ENCODE data around the gene IL4I1. TPM values are rescaled to one million over a fixed set of nuclear protein-coding genes. Genes with fewer than 3 reads are reported as not detected.
A peak's percentile ranks its signal among the peaks of the same experiment; 100 is the strongest.

The IL4I1 gene
- total RNA-seq, 3 donors from 2014 or later, result 1.2 to 1.7 (median 1.6) TPM

DNA sequence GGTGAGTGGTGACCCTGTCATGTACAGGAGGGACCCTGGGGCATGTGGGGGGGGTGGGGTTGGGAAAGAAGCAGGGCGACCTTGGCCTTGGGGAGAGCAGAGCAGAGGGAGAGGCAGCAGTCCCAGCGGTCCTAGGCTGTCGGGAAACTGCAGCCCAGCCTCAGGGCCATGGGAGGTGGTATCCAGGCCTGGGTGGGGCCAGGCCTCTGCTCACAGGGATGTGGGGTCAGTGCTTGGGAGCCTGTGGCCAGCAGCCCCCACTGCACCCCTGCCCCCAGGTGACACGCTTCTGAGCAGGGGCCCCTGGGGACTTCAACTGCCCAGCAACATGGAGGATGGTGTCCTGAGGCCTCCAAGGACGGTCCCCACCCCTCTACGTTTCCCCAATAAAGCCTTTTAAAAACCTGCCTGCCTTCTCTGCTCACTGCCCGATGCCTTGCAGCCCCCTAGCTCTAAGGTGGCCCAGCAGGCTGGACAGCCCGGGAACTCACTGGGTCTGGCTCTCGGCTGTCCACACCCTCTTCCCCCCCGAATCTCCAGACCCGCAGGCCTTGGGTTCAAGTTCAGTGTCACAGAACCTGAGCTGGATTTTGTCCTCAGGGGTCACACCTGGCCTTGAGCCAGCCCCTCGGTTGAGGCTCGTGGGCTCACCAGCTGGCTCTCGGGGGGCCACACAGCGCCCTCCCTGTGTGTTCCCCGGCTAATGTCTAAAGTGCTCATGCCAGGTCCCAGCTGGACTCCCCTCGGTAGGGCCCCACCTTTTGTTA, 36.2 kb downstream of the IL4I1 start:
- H3K4me1 ChIP-seq (ENCODE audit: low read depth), result peaks cover 4% of the 10 kb centered on the region
- no peak overlapping the region for H3K4me3 ChIP-seq
- DNase-seq, result peak in 1 of 3 donors; percentile 5
- TF ChIP-seq, protein P1, sequence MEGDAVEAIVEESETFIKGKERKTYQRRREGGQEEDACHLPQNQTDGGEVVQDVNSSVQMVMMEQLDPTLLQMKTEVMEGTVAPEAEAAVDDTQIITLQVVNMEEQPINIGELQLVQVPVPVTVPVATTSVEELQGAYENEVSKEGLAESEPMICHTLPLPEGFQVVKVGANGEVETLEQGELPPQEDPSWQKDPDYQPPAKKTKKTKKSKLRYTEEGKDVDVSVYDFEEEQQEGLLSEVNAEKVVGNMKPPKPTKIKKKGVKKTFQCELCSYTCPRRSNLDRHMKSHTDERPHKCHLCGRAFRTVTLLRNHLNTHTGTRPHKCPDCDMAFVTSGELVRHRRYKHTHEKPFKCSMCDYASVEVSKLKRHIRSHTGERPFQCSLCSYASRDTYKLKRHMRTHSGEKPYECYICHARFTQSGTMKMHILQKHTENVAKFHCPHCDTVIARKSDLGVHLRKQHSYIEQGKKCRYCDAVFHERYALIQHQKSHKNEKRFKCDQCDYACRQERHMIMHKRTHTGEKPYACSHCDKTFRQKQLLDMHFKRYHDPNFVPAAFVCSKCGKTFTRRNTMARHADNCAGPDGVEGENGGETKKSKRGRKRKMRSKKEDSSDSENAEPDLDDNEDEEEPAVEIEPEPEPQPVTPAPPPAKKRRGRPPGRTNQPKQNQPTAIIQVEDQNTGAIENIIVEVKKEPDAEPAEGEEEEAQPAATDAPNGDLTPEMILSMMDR (IDR thresholded peaks at IDR 0.05), result no peak
- no peak for ATAC-seq
- intact Hi-C loops (cut with DNase I, micrococcal nuclease), result no loop called here
- peaks cover 9% of the 10 kb centered on the region for H3K36me3 ChIP-seq (ENCODE audit: low read depth)
- no peaks in the 10 kb centered on the region for H3K9me3 ChIP-seq

DNA sequence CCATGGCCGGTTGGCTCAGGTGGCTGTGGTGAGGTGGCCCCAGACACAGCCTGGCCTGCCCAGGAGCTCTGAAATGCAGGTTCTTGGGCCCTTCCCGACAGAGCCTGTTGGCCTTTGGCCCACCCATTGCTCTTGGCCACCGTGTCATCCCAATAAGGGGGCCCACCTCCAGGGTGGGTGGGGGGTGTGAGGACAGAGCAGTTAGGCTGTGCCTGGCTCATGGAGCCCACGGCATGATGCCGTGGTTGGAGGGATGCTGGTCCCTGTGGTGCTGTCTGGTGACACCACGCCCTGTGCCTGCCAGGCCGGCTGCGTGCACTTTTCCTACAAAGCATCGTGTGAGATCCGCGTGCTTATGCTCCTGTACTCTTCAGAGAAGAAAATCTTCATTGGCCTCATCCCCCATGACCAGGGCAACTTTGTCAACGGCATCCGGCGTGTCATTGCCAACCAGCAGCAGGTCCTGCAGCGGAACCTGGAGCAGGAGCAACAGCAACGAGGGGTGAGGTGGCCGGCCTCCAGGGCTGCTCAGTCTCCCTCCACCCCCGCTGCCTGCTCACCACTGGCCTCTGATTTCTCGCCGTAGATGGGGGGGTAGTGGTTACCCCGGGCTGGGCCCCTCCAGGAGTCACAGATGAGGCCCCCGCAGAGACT, 36.9 kb downstream of the IL4I1 start:
- TF ChIP-seq, protein P1 (IDR thresholded peaks at IDR 0.05), result no peak
- H3K4me3 ChIP-seq, result no peak overlapping the region
- peaks cover 9% of the 10 kb centered on the region for H3K36me3 ChIP-seq (ENCODE audit: low read depth)
- H3K9me3 ChIP-seq, result no peaks in the 10 kb centered on the region
- peak in 1 of 3 donors; percentile 4 for DNase-seq
- no peaks in the 10 kb centered on the region for H3K4me1 ChIP-seq (ENCODE audit: low read depth)
- no peak for ATAC-seq
- intact Hi-C loops (cut with DNase I, micrococcal nuclease), result no loop called here

DNA sequence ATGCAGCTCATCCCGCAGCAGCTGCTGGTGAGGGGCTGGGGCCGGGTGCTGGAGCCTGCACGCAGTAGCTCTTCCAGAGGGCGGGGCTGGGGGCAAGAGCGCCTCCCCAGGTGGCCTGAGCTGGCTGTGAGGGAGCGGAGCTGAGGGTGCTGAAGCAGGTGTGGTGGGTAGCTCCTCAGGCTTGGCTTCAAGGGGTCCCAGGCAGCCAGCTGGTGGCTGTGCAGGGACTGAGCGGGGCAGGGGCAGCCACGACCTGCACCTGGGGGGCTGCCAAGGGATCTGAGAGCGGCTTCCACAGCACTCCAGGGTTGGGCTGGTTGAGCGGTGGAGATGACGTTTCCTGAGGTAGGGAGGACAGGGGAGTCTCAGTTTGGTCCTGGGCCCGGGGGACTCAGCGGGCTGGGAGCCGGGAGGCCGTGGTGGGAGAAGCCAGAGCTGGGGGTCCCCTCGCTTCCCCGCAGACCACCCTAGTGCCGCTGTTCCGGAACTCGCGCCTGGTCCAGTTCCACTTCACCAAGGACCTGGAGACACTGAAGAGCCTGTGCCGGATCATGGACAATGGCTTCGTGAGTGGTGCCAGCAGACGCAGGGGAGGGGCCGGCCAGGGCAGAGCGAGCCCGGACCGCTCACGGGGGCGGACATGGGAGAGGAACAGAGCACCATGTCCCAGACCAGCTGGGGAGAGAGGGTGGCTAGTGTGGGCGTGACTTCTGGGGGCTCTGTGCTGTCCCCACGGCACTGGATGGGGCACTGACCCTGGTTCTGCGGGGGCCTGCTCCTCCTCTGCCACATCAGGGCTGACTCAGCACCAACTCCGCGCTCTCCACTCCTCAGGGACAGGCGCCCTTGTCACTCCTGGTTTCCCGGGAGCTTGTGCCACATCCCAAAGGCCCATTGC, 38.4 kb downstream of the IL4I1 start:
- DNase-seq, result peak in 1 of 3 donors; percentile 5
- no peak for ATAC-seq

DNA sequence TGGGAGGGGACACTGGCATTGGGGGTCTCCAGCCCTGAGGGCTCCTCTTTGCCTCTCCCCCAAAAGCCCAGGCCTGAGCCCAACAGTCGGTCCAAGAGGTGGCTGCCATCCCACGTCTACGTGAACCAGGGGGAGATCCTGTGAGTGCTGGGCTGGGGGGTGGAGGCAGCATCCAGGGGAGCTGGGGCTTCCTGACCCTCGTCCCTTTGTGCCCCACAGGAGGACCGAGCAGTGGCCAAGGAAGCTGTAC, 38.9 kb downstream of the IL4I1 start:
- peaks cover 5% of the 10 kb centered on the region for H3K4me1 ChIP-seq (ENCODE audit: low read depth)
- ATAC-seq (no peak), DNase-seq (peak in 1 of 3 donors; percentile 49)
- no peak overlapping the region for H3K4me3 ChIP-seq
- H3K9me3 ChIP-seq, result no peaks in the 10 kb centered on the region
- no peaks in the 10 kb centered on the region for H3K36me3 ChIP-seq (ENCODE audit: low read depth)
- TF ChIP-seq, protein P1 (IDR thresholded peaks at IDR 0.05), result no peak
- intact Hi-C loops (cut with DNase I, micrococcal nuclease), result no loop called here

More for the DNA sequence above, 38.4 kb downstream of the IL4I1 start:
- intact Hi-C loops (cut with DNase I, micrococcal nuclease), result no loop called here
- H3K9me3 ChIP-seq, result no peaks in the 10 kb centered on the region
- H3K4me1 ChIP-seq (ENCODE audit: low read depth), result no peaks in the 10 kb centered on the region
- TF ChIP-seq, protein P1 (IDR thresholded peaks at IDR 0.05), result no peak
- H3K36me3 ChIP-seq (ENCODE audit: low read depth), result no peaks in the 10 kb centered on the region
- no peak overlapping the region for H3K4me3 ChIP-seq

DNA sequence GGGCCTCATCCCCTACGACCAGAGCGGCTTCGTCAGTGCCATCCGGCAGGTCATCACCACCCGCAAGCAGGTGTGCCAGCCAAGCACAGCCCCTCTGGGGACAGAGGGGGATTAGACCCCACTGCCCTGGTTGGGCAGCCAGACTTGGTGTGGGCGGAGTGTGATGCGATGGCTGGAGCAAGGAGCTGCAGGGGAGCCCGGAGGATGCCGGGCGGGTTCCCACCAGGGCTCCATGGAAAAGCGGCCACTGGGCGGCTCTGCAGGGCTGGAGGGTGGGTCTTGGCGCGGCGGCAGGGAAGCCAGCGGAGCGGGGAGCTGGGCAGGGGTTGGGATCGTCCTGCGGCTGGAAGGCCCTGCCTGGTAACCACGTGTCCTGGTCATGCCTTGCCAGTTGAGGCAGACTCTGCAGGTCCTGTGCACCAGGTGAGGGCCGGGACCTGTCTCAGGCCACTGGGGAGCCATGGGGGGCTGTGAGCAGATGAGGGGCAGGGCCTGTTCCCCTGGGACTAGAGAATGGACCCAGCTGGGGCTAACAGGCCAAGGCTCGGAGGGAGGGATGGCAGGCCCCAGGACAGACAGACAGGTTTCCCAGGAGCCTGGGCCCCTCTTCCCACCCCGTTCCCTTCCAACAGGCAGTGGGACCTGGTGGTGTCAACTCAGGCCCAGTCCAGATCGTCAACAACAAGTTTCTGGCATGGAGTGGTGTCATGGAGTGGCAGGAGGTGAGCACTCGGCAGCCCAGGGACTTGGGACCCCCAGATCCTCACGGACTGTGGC, 39.4 kb downstream of the IL4I1 start:
- Histone ChIP-seq H3K36me3 (ENCODE audit: low read depth) (no peaks in the 10 kb centered on the region), H3K4me1 (ENCODE audit: low read depth) (peaks cover 10% of the 10 kb centered on the region), H3K4me3 (no peak overlapping the region), H3K9me3 (no peaks in the 10 kb centered on the region)
- ATAC-seq (no peak), DNase-seq (peak; percentile 3 to 55 (median 37))
- TF ChIP-seq, protein P1 (IDR thresholded peaks at IDR 0.05), result no peak
- intact Hi-C loops (cut with DNase I, micrococcal nuclease), result no loop called here
